ENCODE results near the gene VWA3B.

GRCh38 chr2:98308532-98308931, 221.6 kb downstream of the VWA3B start:
- no peak for TF ChIP-seq CTCF (IDR thresholded peaks at IDR 0.05; ENCODE audit: insufficient read depth, low read length, poor library complexity, severe bottlenecking)
- no peak for TF ChIP-seq EZH2phosphoT487 (conservative IDR thresholded peaks at IDR 0.05; ENCODE audit: low read length)
